Activated naive CD4-positive, alpha-beta T cell treated with anti-CD3 and anti-CD28 coated beads for 36 hours (primary cell): ENCODE measurements around the gene VSIG1. TPM values are rescaled to one million over a fixed set of nuclear protein-coding genes. Genes with fewer than 3 reads are reported as not detected.

Source experiments
- CTCF ChIA-PET: fragments of 350-600 bp; sonication (Branson Sonifier 250); formaldehyde crosslinking; loops from one replicate; lab custom pipeline; 2021; ENCODE audit warnings: antibody characterized with exemption; lab: Charles Lee
- DNase-seq: peaks from one replicate; pipeline ENCODE4 v3.0.0-alpha.2; 2020
- H3K27ac Mint-ChIP-seq: one replicate; pipeline ENCODE4 v1.8.0; 2021; ENCODE audit warnings: mild to moderate bottlenecking, mixed read lengths
- H3K27me3 Mint-ChIP-seq: one replicate; pipeline ENCODE4 v1.8.0; 2021; ENCODE audit warnings: low read depth, mixed read lengths
- H3K36me3 Mint-ChIP-seq: one replicate; pipeline ENCODE4 v1.8.0; 2021; ENCODE audit warnings: low read depth, mixed read lengths
- H3K4me1 Mint-ChIP-seq: one replicate; pipeline ENCODE4 v1.8.0; 2021; ENCODE audit warnings: low read depth, mixed read lengths
- H3K4me3 Mint-ChIP-seq: one replicate; pipeline ENCODE4 v1.8.0; 2021; ENCODE audit warnings: mild to moderate bottlenecking, moderate library complexity, mixed read lengths
- H3K9me3 Mint-ChIP-seq: one replicate; pipeline ENCODE4 v1.8.0; 2021; ENCODE audit warnings: mixed read lengths
- intact Hi-C: fragments of 100-400 bp; cut with micrococcal nuclease; formaldehyde crosslinking; loops from one replicate; pipeline ENCODE4 v1.15.1; 2023
- total RNA-seq, 2 experiments: library from RNA; stranded (reverse); gene quantifications; one replicate each; pipeline ENCODE4 v1.2.3, GENCODE V29; 2021

VSIG1 gene
- total RNA-seq, 2 experiments from 2014 or later: 1.6 to 2.4 TPM

DNA sequence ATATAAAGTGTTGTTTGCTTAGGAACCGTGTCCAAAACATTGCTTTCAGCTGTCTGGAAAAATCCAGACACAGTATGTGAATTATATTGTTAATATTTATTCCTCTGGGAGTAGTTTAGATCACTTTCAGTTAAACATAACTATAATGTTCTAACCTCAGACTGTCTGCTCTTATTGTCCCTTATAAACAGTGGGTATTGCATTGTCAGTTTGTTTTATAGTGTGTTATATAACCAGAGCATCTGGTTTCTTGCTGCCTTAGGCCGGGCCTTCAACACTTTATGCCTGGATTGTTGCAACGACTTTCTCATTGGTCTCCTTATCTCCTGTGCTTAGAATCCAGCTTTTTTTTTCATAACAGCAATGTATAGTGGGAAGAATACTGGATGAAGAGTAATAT, 73.1 kb downstream of the VSIG1 start:
- CTCF ChIA-PET: no interaction called here
- no peaks in the 10 kb centered on the region for H3K4me1 Mint-ChIP-seq
- no peaks in the 10 kb centered on the region for H3K9me3 Mint-ChIP-seq
- no peak overlapping the region for H3K27ac Mint-ChIP-seq
- no peaks in the 10 kb centered on the region for H3K27me3 Mint-ChIP-seq
- H3K4me3 Mint-ChIP-seq: no peak overlapping the region
- intact Hi-C loops: no loop called here
- DNase-seq: no peak
- H3K36me3 Mint-ChIP-seq: no peaks in the 10 kb centered on the region

DNA sequence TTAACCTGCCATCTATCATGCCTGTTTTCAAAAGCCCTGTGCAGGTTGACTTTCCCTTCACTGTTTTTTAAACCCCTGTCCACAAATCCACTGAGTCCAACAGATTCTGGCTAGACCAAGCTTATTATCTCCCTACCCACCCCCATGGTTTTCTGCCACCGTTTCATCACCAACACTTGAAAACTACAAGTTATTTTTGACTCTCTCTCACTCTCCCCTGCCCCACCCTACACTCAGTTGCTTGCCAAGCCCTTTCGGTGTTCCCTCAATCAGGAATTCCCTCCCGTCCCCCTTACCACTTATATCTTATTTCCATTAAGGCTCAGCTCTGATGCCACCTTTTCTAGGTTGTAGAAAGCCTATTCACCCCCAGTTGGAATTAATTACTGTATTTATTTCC, 76.4 kb downstream of the VSIG1 start:
- no peak for DNase-seq
- intact Hi-C loops: no loop called here
- CTCF ChIA-PET: no interaction called here
- Mint-ChIP-seq H3K27ac (no peak overlapping the region), H3K4me1 (no peaks in the 10 kb centered on the region), H3K27me3 (no peaks in the 10 kb centered on the region), H3K36me3 (no peaks in the 10 kb centered on the region), H3K9me3 (no peaks in the 10 kb centered on the region), H3K4me3 (no peak overlapping the region)

DNA sequence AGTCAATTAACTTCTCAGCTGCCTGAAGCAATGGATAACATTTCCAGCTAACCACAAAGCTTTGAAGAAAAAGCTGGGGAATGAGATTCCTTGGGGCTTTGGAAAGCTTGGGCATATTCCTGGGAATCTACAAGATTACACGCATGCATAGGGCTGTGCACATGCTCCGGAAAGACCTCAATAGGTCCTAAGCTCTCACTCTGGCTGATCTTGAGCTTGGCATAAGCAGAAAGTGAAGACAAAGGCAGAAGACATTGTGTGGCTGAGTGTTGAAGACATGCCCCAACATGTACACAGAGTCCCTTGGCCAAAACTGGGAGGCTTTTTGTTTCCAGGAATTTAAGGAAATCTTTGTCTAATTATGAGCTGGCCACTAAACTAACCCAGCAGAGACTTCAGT, 77.9 kb downstream of the VSIG1 start:
- Mint-ChIP-seq H3K36me3 (no peaks in the 10 kb centered on the region), H3K4me3 (no peak overlapping the region), H3K27me3 (no peaks in the 10 kb centered on the region), H3K27ac (no peak overlapping the region), H3K4me1 (no peaks in the 10 kb centered on the region), H3K9me3 (no peaks in the 10 kb centered on the region)
- CTCF ChIA-PET: no interaction called here
- DNase-seq: no peak
- intact Hi-C loops: no loop called here

DNA sequence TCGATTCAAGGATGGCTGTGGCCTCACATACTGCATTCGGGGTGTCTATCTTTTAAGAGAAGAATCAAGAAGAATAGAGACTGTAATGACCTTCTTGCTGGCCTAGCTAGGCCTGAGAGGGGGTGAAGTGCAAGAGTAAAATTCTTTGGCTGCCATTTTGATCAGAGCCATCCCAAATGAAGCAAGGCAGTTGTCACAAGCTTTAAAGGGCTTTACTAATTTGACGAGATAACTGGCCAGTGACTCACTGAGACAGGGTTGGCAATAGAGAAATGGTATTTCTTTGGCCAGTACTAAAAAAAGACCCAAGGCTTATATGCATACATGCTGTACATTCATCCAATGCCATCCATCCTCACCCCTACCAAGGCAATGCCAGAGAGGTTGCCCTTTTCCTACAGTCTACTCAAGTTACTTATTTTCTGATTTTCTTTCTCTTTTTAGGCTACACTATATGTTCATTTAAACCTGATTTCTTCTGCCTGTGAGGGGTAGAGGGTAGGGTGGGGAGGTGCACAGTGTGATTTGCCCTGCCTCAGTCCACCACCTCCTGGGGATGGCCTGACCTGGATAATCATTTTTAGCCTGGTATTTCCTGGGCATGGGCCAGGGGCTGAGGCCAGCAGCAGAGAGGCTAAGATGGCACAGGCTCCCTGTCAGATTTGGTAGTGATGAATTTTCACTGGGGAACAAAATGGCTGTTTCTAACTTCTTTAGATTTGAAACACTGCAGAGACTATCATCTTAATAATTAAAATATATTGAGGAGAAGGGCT, 78.9 kb downstream of the VSIG1 start:
- Mint-ChIP-seq H3K27me3 (no peaks in the 10 kb centered on the region), H3K4me3 (no peak overlapping the region), H3K4me1 (no peaks in the 10 kb centered on the region), H3K9me3 (no peaks in the 10 kb centered on the region), H3K36me3 (peaks cover 2% of the 10 kb centered on the region), H3K27ac (peak overlapping the region; percentile 7)
- no peak for DNase-seq
- intact Hi-C loops: no loop called here
- CTCF ChIA-PET: no interaction called here

DNA sequence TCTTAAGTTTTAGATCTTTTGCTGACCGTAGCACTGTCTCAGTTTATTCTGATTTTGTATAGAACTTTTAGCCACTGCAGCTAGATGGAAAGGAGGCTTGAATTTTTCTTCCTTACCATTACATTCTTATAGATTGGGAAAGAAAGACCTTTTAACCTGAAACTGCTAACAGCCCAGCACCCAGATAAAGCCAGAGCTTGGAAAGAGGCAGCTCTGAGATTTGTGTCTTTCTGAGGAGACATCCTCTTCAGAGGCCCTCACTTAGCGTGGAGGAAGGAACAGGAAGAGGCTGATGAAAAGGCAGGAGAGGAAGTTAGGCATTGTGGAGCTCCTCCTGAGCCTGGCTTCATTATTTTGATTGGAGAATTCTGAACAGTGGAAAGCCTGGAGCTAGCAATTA, 81.8 kb downstream of the VSIG1 start:
- H3K9me3 Mint-ChIP-seq: no peaks in the 10 kb centered on the region
- CTCF ChIA-PET: no interaction called here
- intact Hi-C loops: no loop called here
- H3K36me3 Mint-ChIP-seq: peaks cover 5% of the 10 kb centered on the region
- no peak overlapping the region for H3K27ac Mint-ChIP-seq
- H3K27me3 Mint-ChIP-seq: no peaks in the 10 kb centered on the region
- no peak for DNase-seq
- H3K4me1 Mint-ChIP-seq: no peaks in the 10 kb centered on the region
- H3K4me3 Mint-ChIP-seq: no peak overlapping the region

DNA sequence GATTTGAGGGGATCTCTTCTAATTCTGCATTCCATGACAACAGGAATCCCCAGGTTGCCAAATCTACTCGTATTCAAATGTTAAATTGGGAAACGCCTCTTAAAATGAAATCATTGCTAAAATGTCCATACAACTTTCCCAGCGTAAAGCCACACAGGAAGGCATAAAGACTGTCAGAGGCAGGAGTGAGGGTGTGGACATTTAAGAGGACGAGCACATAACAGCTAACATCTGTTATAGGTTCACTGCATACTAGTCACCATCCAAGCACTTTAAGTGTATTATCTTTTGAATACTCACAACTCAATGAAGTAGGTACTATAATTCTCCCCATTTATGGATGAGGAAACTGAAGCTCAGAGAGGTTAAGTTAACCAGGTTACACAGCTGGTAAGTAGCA, 82.3 kb downstream of the VSIG1 start:
- intact Hi-C loops: no loop called here
- Mint-ChIP-seq H3K4me1 (no peaks in the 10 kb centered on the region), H3K27me3 (no peaks in the 10 kb centered on the region), H3K27ac (no peak overlapping the region), H3K36me3 (peaks cover 8% of the 10 kb centered on the region), H3K9me3 (no peaks in the 10 kb centered on the region), H3K4me3 (no peak overlapping the region)
- CTCF ChIA-PET: no interaction called here
- DNase-seq: no peak

Other genes starting within 250 kb of the VSIG1 start
- 10 to 100 TPM in 1 of 2 experiments, 1 to 10 TPM in 1; 8.6 to 10.5 TPM for gene MID2, start 219.2 kb upstream of the VSIG1 start, total RNA-seq
- gene TEX13B, start 62.7 kb upstream of the VSIG1 start, total RNA-seq: not detected
- 10 to 100 TPM; 54.6 to 58.8 TPM for gene PSMD10, start 46.5 kb downstream of the VSIG1 start, total RNA-seq
- gene ATG4A, start 46.7 kb downstream of the VSIG1 start, total RNA-seq: 1 to 10 TPM; 8.2 to 8.6 TPM